ENCODE data around the gene MKLN1. TPM values are rescaled to one million over a fixed set of nuclear protein-coding genes. Genes with fewer than 3 reads are reported as not detected.
"Not testable (repeated sequence)": the region's sequence is repeated elsewhere in the genome, so short reads cannot be mapped to it uniquely, and the experiment has no call there.

The MKLN1 gene
- total RNA-seq, 1 experiment from 2014 or later: 11.2 TPM

- DNase-seq (ENCODE audit: low spot score): not testable (repeated sequence)
These were observed 135.0 kb downstream of the MKLN1 start for GRCh38 chr7:131462715-131463114.

GRCh38 chr7:131466735-131467365, 139.2 kb downstream of the MKLN1 start:
- no peak for DNase-seq (ENCODE audit: low spot score)

GRCh38 chr7:131467788-131468187, 140.1 kb downstream of the MKLN1 start:
- no peak for DNase-seq (ENCODE audit: low spot score)

GRCh38 chr7:131471250-131472004, 143.8 kb downstream of the MKLN1 start:
- DNase-seq (ENCODE audit: low spot score): no peak

- no peak for DNase-seq (ENCODE audit: low spot score)
These were observed 149.1 kb downstream of the MKLN1 start for GRCh38 chr7:131476740-131477139.

GRCh38 chr7:131480384-131481315, 153.0 kb downstream of the MKLN1 start:
- DNase-seq (ENCODE audit: low spot score): peak; percentile 24

GRCh38 chr7:131482800-131483199, 155.1 kb downstream of the MKLN1 start:
- DNase-seq (ENCODE audit: low spot score): no peak

- DNase-seq (ENCODE audit: low spot score): no peak
These were observed 155.9 kb downstream of the MKLN1 start for GRCh38 chr7:131483586-131483985.

- no peak for DNase-seq (ENCODE audit: low spot score)
These were observed 158.7 kb downstream of the MKLN1 start for GRCh38 chr7:131486346-131486745.

- DNase-seq (ENCODE audit: low spot score): no peak
These were observed 159.5 kb downstream of the MKLN1 start for GRCh38 chr7:131487217-131487616.

GRCh38 chr7:131488361-131488760, 160.7 kb downstream of the MKLN1 start:
- peak; percentile 41 for DNase-seq (ENCODE audit: low spot score)

GRCh38 chr7:131489196-131489595, 161.5 kb downstream of the MKLN1 start:
- DNase-seq (ENCODE audit: low spot score): no peak

GRCh38 chr7:131489881-131490280, 162.2 kb downstream of the MKLN1 start:
- DNase-seq (ENCODE audit: low spot score): no peak

GRCh38 chr7:131493081-131493480, 165.4 kb downstream of the MKLN1 start:
- DNase-seq (ENCODE audit: low spot score): no peak

GRCh38 chr7:131493581-131493980, 165.9 kb downstream of the MKLN1 start:
- no peak for DNase-seq (ENCODE audit: low spot score)

- DNase-seq (ENCODE audit: low spot score): no peak
These were observed 166.5 kb downstream of the MKLN1 start for GRCh38 chr7:131494182-131494581.

- DNase-seq (ENCODE audit: low spot score): no peak
These were observed 168.2 kb downstream of the MKLN1 start for GRCh38 chr7:131495669-131496498.

GRCh38 chr7:131497454-131497853, 169.8 kb downstream of the MKLN1 start:
- no peak for DNase-seq (ENCODE audit: low spot score)

GRCh38 chr7:131498237-131498885, 170.7 kb downstream of the MKLN1 start:
- no peak for DNase-seq (ENCODE audit: low spot score)

- DNase-seq (ENCODE audit: low spot score): no peak
These were observed 172.1 kb downstream of the MKLN1 start for GRCh38 chr7:131499801-131500200.

- DNase-seq (ENCODE audit: low spot score): no peak
These were observed 172.7 kb downstream of the MKLN1 start for GRCh38 chr7:131500357-131500756.
